Measurements from ENCODE around the gene PPP1R1C.

DNA sequence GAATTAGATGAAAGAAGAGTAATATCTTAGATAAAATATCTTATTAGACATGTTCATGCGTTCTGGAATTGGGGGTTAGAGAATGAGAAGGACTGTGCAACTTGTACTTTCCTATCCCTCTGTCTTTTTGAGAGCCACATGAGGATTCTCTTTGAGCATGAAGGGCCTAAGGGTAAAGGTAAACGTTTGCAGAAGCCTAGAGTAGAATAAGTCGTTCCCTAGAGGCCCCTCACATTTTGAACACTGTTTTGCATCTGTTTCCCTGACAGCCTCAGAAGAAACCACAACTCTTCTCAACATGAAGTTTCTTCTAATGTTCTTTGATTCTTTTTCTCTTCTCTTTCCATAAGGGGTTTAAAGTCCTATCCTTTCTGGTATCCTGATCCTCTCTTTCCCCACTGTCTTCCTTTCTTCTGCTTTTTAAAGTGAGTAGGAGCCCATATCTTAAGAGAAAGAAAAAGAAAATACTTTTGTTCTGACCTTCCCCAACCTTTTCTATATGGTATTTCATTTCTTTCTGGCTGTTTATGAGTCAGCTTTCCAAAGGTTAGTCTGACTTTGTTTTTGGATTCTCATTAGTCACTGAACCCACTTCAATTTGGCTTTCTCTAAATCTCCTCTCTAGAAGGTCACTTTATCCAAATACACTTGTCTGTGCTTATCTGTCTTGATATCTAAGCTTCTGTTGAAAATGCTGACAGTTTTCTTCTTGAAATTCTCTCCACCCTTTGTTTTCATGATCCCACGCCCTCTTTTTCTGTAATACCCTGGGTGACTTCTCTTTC lies 34.8 kb downstream of the PPP1R1C start:
- TF ChIP-seq CTCF (IDR thresholded peaks at IDR 0.05) (no peak), EP300 (IDR thresholded peaks at IDR 0.05) (no peak), POLR2A (IDR thresholded peaks at IDR 0.05) (no peak)
